ENCODE data around the gene GLDC.

The GLDC gene

GRCh38 chr9:6689893-6690674 is 44.6 kb upstream of the GLDC start:
- Histone ChIP-seq H3K27me3 (replicated peaks; ENCODE audit: insufficient read depth, low read length) (no peaks in the 10 kb centered on the region), H2AFZ (ENCODE audit: low read length) (no peak overlapping the region), H3K36me3 (replicated peaks; ENCODE audit: insufficient read depth, low read length) (no peaks in the 10 kb centered on the region), H3K4me3 (ENCODE audit: low read length) (no peak overlapping the region), H3K4me1 (ENCODE audit: low read length) (peaks cover 6% of the 10 kb centered on the region; the same call in 1 of the 2 replicates), H3K27ac (ENCODE audit: low read length) (no peak overlapping the region), H3K9ac (ENCODE audit: low read length) (no peak overlapping the region), H4K20me1 (ENCODE audit: insufficient read depth, low read length) (no peaks in the 10 kb centered on the region), H3K9me2 (replicated peaks; ENCODE audit: insufficient read depth, low read length) (no peaks in the 10 kb centered on the region), H3K79me2 (ENCODE audit: low read length) (no peaks in the 10 kb centered on the region), H3K9me3 (replicated peaks; ENCODE audit: insufficient read depth, low read length) (no peaks in the 10 kb centered on the region), H3F3A (ENCODE audit: insufficient read depth, low read length) (no peaks in the 10 kb centered on the region), H3K4me2 (ENCODE audit: low read depth, low read length) (peak overlapping the region; percentile 4; the same call in 1 of the 2 replicates)
- no peak for DNase-seq
- TF ChIP-seq EZH2phosphoT487 (IDR thresholded peaks at IDR 0.05; ENCODE audit: low read length), result no peak
- no peak for TF ChIP-seq CTCF (IDR thresholded peaks at IDR 0.05; ENCODE audit: low read length)
- no peak for TF ChIP-seq EZH2 (optimal IDR thresholded peaks at IDR 0.05; ENCODE audit: low read depth, low read length)

GRCh38 chr9:6687180-6687579 is 41.7 kb upstream of the GLDC start:
- H3K27me3 ChIP-seq (replicated peaks; ENCODE audit: insufficient read depth, low read length), result no peaks in the 10 kb centered on the region
- 0 out of 2 replicates have a peak, but pooled peaks cover 3% of the 10 kb centered on the region for H3K79me2 ChIP-seq (ENCODE audit: low read length)
- no peak overlapping the region for H3K9ac ChIP-seq (ENCODE audit: low read length)
- H2AFZ ChIP-seq (ENCODE audit: low read length), result no peak overlapping the region
- DNase-seq, result no peak
- peaks cover 12% of the 10 kb centered on the region for H3K4me1 ChIP-seq (ENCODE audit: low read length)
- no peaks in the 10 kb centered on the region for H3K36me3 ChIP-seq (replicated peaks; ENCODE audit: insufficient read depth, low read length)
- H3K27ac ChIP-seq (ENCODE audit: low read length), result no peak overlapping the region
- no peak overlapping the region for H3K4me3 ChIP-seq (ENCODE audit: low read length)
- TF ChIP-seq EZH2 (optimal IDR thresholded peaks at IDR 0.05; ENCODE audit: low read depth, low read length), result no peak
- TF ChIP-seq CTCF (IDR thresholded peaks at IDR 0.05; ENCODE audit: low read length), result no peak
- no peak for TF ChIP-seq EZH2phosphoT487 (IDR thresholded peaks at IDR 0.05; ENCODE audit: low read length)
- H3K9me2 ChIP-seq (replicated peaks; ENCODE audit: insufficient read depth, low read length), result no peaks in the 10 kb centered on the region
- H4K20me1 ChIP-seq (ENCODE audit: insufficient read depth, low read length), result no peaks in the 10 kb centered on the region
- peaks cover 13% of the 10 kb centered on the region for H3F3A ChIP-seq (ENCODE audit: insufficient read depth, low read length)
- no peaks in the 10 kb centered on the region for H3K9me3 ChIP-seq (replicated peaks; ENCODE audit: insufficient read depth, low read length)
- H3K4me2 ChIP-seq (ENCODE audit: low read depth, low read length), result no peak overlapping the region

GRCh38 chr9:6686396-6686795 is 40.9 kb upstream of the GLDC start:
- H3K9me3 ChIP-seq (replicated peaks; ENCODE audit: insufficient read depth, low read length), result no peaks in the 10 kb centered on the region
- H3K27me3 ChIP-seq (replicated peaks; ENCODE audit: insufficient read depth, low read length), result no peaks in the 10 kb centered on the region
- H3K4me2 ChIP-seq (ENCODE audit: low read depth, low read length), result no peak overlapping the region
- H4K20me1 ChIP-seq (ENCODE audit: insufficient read depth, low read length), result no peaks in the 10 kb centered on the region
- H3F3A ChIP-seq (ENCODE audit: insufficient read depth, low read length), result peaks cover 21% of the 10 kb centered on the region
- H3K4me1 ChIP-seq (ENCODE audit: low read length), result peaks cover 12% of the 10 kb centered on the region
- no peak overlapping the region for H3K9ac ChIP-seq (ENCODE audit: low read length)
- TF ChIP-seq CTCF (IDR thresholded peaks at IDR 0.05; ENCODE audit: low read length), result peak; percentile 31
- TF ChIP-seq EZH2 (optimal IDR thresholded peaks at IDR 0.05; ENCODE audit: low read depth, low read length), result no peak
- no peak for TF ChIP-seq EZH2phosphoT487 (IDR thresholded peaks at IDR 0.05; ENCODE audit: low read length)
- 0 out of 2 replicates have a peak, but pooled peaks cover 3% of the 10 kb centered on the region for H3K79me2 ChIP-seq (ENCODE audit: low read length)
- no peaks in the 10 kb centered on the region for H3K9me2 ChIP-seq (replicated peaks; ENCODE audit: insufficient read depth, low read length)
- no peak overlapping the region for H3K27ac ChIP-seq (ENCODE audit: low read length)
- no peak overlapping the region for H3K4me3 ChIP-seq (ENCODE audit: low read length)
- no peak for DNase-seq
- H2AFZ ChIP-seq (ENCODE audit: low read length), result no peak overlapping the region
- no peaks in the 10 kb centered on the region for H3K36me3 ChIP-seq (replicated peaks; ENCODE audit: insufficient read depth, low read length)

All from MM.1S (cell line).